ENCODE data around the gene RASA3.
"Not testable (repeated sequence)": the region's sequence is repeated elsewhere in the genome, so short reads cannot be mapped to it uniquely, and the experiment has no call there.

RASA3 gene

GRCh38 chr13:114124431-114124830 is 8.0 kb downstream of the RASA3 start:
- DNase-seq = no peak

- no peak for DNase-seq
Observed at GRCh38 chr13:114123876-114124275, 8.5 kb downstream of the RASA3 start.

DNA sequence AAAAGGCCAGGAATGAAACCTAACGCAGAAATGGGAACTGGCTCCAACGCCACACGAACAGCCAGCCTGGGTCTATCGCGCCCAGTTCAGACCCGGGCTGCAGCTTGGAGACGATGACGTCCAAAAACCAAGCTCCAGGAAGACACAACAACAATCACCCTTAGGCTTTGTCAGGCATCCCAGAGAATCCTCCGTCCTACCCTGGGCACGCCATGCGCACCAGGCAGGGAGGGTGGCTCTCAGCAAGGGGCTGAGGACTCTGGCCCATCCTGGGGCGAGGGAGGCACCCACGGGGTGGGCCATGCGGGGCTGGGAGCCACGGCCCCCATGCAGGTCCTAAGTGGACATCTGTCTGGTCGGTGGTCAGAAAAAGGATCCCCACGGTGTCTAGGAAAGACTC is 9.0 kb downstream of the RASA3 start:
- no peak for DNase-seq

DNA sequence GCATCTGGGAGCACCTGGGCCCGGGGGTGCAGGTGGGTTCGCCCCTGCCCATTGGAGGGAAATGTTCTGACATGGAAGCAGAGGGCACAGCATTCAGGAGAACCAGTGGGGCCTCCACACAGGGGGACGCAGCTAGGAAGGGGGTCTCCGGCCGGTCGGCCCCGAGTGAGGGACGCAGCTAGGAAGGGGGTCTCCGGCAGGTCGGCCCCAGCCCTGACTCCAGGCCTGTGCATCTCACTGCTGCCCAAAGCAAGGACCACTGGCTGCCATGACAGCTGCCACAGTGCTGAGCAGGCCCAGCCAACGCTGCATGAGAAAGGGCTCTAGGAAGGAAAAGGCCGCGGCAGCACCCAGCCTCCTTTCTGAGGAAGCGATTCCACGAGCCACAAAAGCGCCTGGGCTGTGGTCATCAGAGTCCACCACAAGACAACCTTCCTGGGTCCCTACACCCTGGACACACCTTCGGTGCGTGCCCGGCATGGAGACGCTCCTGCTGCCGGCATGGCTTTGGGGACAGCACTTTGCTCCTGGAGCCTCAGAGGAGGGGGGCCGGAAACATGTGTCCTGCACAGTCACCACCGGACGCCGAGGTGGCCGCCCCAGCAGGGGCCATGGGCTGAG is 9.7 kb downstream of the RASA3 start:
- DNase-seq = no peak

GRCh38 chr13:114122127-114122511 is 10.3 kb downstream of the RASA3 start:
- DNase-seq = no peak

GRCh38 chr13:114121496-114122126 is 10.8 kb downstream of the RASA3 start:
- no peak for DNase-seq

GRCh38 chr13:114121031-114121430 is 11.4 kb downstream of the RASA3 start:
- no peak for DNase-seq

DNA sequence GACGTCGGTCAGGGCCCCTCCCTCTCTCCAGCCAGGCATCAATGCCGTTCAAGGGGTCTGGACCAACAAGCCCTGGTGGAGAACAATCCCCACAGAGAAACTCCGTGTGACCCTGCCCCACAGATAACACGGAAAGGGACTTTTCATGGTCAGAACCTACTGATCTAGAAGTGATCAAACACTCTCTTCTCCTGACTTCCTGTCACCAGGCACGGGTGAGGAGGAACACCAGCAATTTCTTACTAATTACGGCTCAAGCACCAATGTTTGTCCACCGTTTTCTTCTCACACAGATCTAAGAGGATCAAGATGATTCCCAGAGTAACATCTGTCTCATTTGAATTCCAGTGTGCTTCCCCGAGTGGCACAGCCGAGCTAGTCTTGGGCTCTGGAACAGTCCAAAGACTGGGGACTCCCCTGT is 11.8 kb downstream of the RASA3 start:
- DNase-seq = no peak

DNA sequence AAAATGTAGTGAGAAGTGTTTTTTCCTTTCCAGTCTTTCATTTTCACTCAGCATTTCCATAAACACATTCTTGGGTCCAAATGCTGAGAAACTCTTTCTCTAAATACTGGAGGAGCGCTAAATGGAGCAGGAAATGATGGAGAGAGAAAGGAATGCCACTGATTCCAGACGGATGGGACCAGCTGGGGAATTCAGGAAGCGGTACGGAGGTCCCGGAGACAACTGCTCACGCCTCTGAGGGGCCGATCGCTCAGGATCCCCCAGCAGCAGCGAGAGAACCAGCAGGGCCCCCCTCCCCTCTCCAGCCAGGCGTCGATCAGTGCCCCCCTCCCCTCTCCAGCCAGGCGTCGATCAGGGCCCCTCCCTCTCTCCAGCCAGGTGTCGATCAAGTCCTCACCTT is 13.2 kb downstream of the RASA3 start:
- no peak for DNase-seq

DNA sequence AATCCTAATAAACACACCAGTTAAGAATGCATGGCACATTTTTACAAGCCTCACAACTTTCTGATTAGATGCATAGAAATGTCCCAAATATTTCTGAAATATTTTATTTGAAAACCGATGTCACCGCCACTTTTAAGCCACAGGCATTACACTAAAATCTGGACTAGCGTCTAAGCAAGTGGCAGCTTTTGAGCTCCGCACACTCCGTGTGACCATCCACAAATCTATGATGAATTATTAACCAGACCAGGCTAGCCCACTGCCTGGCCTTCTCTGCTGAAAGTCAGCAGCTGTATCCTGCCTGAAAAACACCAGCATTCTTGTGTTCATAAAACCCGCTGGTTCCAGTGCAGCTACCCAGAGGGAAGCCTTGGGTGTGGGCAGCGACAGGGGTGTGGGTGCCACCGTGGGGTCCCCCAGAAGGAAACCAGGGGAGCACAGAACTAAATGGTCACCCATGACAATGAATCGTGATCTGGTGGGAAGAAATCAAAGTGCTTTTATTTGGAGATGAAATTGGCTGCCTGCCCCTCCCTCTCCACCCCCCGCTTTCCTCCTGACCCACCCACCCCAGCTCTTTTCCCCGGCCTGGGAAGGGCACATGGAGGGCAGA is 13.8 kb downstream of the RASA3 start:
- DNase-seq = no peak

DNA sequence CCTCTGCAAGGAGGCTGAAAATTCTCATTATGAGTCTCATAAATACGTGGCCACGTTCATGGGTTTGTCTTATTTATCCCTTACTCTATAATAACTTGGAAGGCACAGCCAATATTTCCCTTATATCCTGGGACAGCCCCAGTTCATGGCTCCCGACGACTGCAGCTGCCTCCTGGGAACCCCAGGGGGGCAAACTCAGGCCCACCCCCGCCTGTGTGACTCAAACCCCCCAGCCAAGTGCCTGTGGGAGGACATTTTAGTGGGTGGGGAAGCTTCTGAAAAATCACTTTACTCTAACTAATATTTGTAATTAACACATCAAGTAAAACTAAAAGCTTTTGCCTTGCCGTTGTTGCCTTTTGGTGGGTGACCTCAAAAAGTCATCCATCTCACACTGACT is 14.3 kb downstream of the RASA3 start:
- no peak for DNase-seq

GRCh38 chr13:114117341-114117874 is 15.0 kb downstream of the RASA3 start:
- DNase-seq = not testable (repeated sequence)

DNA sequence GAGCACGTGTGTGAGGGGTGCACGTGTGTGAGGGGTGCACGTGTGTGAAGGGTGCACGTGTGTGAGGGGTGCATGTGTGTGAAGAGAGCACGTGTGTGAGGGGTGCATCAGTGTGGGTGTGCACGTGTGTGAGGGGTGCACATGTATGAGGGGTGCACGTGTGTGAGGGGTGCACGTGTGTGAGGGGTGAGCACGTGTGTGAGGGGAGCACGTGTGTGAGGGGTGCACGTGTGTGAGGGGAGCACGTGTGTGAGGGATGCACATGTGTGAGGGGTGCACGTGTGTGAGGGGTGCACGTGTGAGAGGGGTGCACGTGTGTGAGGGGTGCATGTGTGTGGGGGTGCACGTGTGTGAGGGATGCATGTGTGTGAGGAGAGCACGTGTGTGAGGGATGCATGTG is 15.7 kb downstream of the RASA3 start:
- DNase-seq = no peak

DNA sequence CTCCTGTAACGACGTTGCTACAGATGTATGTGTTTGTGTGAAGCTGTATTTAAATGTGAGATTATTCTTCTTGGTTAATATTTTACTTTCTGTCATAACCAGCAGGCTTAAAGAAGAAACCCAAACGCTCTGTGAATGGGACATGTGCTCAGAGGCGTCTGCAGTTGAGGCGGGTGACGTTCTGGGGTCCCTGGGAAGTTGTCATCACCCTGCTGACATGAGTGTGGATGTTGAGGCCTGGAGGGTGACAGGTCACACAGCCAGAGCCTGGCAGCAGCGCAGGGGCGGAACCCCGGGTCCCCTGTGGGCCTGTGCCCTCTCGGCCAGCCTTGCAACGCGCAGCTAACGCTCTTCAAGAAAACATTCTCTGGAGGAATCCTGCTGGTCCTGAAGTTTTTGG is 16.6 kb downstream of the RASA3 start:
- no peak for DNase-seq

- DNase-seq = peak; percentile 95
Observed at GRCh38 chr13:114115191-114115671, 17.2 kb downstream of the RASA3 start.

DNA sequence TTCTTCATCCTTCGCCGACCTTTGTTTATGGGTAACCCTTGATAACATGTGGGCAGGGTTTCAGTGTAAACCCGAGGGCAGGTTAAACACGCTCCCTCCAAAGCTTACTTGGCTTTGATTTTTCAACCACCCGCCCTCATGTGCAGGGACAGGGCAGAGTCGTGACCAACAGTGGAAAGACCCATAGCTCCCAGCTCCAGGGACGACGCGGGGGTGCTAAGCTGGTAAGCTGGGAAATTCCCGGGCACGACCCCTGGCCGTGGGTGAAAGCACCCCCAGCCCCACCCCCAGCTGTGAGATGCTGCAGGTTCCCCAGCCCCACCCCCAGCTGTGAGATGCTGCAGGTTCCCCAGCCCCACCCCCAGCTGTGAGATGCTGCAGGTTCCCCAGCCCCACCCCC is 17.8 kb downstream of the RASA3 start:
- not testable (repeated sequence) for DNase-seq

- DNase-seq = peak; percentile 37
Observed at GRCh38 chr13:114114006-114114640, 18.3 kb downstream of the RASA3 start.

DNA sequence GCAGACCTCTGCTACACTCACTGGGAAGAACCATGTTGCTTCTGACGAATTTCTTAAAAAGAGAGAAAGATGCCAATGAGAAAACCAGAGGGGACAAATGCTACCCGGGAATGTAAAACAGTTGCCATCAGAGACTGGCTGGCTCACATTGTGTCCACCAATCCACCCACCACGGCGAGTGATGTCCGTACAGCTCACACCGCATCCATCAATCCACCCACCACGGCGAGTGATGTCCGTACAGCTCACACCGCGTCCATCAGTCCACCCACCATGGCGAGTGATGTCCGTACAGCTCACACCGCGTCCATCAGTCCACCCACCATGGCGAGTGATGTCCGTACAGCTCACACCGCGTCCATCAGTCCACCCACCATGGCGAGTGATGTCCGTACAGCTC is 19.0 kb downstream of the RASA3 start:
- not testable (repeated sequence) for DNase-seq

DNA sequence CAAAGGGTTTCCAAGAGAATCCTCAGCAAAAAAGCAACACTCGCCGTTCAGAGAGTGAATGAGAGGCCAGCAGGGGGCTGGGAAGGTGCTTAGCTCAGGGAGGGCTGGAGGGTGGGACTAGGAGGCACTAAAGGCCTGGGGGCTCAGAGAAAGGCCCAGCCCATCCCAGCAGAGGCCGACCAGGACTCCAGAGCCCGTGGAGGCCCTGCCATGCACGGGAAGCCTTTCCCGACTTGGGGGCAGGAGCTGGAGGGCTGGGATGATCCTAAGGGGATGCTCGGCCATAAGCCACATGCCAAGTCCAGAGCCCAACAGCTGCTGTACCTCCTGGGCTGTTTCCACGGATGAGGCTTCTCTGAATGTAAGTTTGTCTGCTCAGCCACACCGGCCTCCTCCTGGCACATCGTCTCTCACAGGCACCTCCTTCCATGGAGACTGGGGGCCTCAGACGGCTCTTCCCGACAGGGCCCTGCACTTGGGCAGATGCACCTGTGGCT is 19.5 kb downstream of the RASA3 start:
- DNase-seq = no peak

- DNase-seq = no peak
Observed at GRCh38 chr13:114112231-114112825, 20.1 kb downstream of the RASA3 start.

GRCh38 chr13:114111577-114111976 is 20.8 kb downstream of the RASA3 start:
- no peak for DNase-seq

DNA sequence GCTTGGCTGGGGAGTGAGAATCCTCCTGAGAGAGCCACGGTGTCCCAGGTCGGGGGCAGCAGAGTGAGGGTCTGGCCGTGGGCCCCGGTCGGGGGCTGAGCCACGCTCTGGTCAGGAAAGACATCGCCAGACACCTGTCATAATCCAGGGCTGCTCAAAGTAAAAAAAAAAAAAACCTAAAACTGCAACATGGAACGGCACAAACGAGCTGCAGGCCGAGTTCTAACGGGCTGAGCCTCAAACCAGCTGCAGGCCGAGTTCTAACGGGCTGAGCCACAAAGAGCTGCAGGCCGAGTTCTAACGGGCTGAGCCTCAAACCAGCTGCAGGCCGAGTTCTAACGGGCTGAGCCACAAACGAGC is 21.6 kb downstream of the RASA3 start:
- DNase-seq = not testable (repeated sequence)

Measured in hematopoietic multipotent progenitor cell treated with erythropoietin and hydrocortisone succinate and interleukin-3 and kit ligand, for 4 days (in vitro differentiated cells).